NCI-H1417 treated with DMSO at 0.1 percent for 48 hours (cell line): ENCODE measurements around the gene MYRF.

Experiments
- DNase-seq: peaks from one replicate; lab custom pipeline; 2025; lab: John Stamatoyannopoulos, UW

MYRF gene

DNA sequence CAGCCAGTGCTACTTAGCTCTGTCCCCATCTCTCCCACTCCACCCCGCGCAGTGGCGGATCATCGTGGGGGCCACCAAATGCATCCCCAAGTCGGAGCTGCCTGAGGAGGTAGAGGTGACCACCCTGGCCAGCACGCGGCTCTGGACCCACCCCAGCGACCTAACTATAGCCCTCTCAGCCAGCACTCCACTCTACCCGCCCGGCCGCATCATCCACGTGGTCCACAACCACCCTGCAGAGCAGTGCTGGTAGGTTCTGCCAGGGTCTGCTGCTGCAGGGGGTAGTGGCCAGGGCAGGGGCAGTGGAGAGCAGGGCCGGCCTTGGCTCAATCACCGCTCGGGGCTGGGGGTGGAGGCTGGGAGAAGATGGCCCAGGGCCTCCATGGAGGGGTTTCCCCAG is 13.0 kb upstream of the MYRF start:
- no peak for DNase-seq

GRCh38 chr11:61739966-61740365 is 12.5 kb upstream of the MYRF start:
- DNase-seq: no peak

DNA sequence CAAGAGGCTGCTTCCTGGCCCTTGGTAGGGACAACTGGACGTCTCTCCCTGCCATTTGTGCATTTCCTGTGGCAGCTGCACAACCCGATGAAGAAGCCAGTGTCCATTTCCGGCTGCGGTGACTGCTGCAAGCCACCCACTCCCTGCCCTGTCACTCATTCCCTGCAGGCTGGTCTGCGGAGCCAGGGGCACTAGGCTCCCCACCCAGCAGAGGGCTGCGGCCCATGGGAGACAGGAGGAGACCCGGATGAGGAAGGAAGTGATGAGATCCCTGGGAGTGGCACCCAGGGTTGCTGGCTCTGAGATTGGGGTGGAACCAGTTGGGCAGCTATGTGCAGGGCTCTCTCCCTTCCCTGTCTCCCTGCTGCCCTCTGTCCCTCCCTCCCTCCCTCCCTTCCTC is 10.0 kb upstream of the MYRF start:
- DNase-seq: no peak

DNA sequence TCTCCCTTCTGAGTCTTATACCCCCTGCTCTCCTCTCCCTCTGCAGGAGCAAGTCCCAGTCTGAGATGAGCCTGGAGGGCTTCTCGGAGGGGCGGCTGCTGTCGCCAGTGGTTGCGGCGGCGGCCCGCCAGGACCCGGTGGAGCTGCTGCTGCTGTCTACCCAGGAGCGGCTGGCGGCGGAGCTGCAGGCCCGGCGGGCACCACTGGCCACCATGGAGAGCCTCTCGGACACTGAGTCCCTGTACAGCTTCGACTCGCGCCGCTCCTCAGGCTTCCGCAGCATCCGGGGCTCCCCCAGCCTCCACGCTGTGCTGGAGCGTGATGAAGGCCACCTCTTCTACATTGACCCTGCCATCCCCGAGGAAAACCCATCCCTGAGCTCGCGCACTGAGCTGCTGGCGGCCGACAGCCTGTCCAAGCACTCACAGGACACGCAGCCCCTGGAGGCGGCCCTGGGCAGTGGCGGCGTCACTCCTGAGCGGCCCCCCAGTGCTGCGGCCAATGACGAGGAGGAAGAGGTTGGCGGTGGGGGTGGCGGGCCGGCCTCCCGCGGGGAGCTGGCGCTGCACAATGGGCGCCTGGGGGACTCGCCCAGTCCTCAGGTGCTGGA is 8.8 kb upstream of the MYRF start:
- DNase-seq: no peak

GRCh38 chr11:61744181-61744580 is 8.3 kb upstream of the MYRF start:
- DNase-seq: no peak

DNA sequence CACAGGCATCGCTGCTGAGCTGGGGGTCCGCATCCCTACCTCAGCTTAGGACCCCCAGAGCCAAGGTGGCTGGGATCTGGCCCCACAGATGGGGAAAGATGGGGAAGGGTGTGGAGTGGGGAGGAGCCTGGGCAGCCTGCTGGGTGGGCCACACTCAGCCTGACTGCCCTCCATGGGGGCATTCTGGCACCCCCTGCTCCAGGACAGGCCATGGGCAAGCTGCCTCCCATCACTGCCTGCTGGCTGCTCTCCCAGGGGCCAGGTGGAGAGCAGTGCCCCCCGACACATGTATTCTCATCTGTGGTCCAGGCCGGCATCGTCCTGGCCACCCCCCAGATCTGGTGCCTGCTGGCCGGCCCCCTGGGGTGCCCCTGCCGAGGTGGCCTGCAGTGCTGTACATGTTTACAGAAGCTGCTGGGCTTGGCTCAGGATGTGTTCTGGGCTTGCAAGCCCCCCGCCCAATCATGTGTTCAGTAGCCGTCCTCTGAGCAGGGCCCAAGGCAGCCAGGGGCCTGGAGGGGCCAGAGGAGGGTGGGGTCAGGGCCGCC is 7.8 kb upstream of the MYRF start:
- no peak for DNase-seq

DNA sequence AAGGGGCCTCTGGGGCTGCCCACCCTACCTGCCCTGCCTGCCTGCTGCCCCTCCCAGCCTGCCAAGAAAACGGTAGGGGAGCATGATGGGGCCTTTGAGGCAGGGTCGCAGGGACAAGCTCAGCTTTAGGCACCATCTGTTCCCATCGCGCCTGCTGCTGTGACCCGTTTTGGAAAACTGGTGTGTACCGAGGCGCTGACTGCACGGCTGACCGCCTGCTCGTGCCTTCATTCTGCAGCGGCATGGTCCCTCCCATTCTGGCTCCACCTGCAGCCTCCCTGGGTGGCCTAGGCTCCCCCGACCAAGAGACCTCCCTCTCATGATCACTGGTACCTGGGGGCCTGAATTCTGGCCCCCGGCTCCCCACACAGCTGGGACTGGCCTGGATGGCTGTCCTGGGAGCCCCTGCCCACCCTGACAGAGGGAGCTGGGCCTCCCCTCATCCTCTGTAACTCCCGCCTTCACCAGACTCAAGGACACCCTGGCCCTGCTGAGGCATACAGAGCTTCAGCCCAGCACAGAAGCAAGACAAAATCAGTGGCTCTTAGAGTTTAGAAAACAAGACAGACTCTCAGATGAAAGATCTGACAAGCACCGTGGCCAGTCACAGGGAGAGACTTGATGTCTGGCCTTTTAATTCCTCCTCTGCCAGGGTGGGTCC is 6.5 kb upstream of the MYRF start:
- no peak for DNase-seq

- DNase-seq: no peak
These were observed 5.8 kb upstream of the MYRF start for GRCh38 chr11:61746442-61747191.

GRCh38 chr11:61747192-61747966 is 5.1 kb upstream of the MYRF start:
- DNase-seq: no peak

GRCh38 chr11:61747967-61748285 is 4.5 kb upstream of the MYRF start:
- DNase-seq: no peak

GRCh38 chr11:61749591-61750217 is 2.7 kb upstream of the MYRF start:
- DNase-seq: no peak

DNA sequence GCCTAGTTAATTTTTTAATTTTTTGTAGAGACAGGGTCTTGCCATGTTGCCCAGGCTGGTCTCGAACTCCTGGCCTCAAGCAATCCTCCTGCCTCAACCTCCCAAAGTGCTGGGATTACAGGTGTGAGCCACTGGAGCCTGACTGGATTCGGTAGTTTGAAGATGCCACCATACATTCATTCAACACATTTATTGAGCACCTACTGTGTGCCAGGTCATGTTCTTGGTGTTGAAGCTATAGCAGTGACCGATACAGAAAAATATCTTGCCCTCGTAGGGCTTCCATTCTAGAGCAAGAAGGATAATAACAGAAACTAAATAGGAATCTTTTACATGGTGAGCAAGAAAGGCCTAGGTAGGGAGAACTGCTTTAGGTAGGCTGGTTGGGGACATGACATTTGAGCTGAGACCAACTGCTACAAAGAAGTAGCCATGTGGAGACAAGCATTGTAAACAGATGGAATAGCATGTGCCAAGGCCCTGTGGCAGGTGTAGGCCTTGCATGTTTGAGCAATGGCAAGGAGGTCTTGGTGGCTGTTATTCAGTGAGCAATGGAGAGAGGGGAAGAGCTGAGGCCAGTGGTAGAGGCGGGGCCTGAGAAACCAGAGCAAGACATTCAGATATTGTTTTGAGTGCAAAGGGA is 1.7 kb upstream of the MYRF start:
- DNase-seq: no peak

- DNase-seq: no peak
These were observed 1.1 kb upstream of the MYRF start for GRCh38 chr11:61751384-61751783.

DNA sequence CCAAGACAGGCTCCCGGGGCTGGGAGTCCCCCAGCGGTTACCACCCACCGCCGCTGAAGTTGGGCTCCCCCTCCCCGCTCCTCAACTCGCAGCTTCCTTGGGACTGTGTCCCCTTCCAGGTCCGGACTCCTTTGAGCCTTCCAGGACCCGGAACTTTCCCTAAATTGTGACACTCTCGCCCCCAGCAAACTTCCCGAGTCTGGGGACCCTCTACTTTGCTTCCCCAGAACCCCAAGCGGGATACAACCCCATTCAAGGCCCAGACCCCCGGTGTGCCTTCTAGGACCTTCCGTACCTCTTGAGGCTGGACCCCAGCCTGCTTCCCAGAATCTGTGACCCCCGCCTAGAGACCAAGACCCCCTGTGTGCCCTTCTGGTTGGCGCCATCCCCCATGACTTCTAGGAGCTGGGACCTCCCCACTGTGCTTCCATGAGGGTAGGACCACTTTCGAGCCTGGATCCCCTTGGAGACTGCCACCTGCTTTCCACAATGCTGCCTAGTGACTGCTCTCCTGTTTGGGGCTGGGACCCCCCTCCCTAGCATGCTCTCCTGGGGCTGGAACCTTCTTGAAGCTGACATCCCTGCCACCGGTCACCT is 587 bp downstream of the MYRF start:
- no peak for DNase-seq

- DNase-seq: no peak
These were observed 1.2 kb downstream of the MYRF start for GRCh38 chr11:61753672-61754071.

DNA sequence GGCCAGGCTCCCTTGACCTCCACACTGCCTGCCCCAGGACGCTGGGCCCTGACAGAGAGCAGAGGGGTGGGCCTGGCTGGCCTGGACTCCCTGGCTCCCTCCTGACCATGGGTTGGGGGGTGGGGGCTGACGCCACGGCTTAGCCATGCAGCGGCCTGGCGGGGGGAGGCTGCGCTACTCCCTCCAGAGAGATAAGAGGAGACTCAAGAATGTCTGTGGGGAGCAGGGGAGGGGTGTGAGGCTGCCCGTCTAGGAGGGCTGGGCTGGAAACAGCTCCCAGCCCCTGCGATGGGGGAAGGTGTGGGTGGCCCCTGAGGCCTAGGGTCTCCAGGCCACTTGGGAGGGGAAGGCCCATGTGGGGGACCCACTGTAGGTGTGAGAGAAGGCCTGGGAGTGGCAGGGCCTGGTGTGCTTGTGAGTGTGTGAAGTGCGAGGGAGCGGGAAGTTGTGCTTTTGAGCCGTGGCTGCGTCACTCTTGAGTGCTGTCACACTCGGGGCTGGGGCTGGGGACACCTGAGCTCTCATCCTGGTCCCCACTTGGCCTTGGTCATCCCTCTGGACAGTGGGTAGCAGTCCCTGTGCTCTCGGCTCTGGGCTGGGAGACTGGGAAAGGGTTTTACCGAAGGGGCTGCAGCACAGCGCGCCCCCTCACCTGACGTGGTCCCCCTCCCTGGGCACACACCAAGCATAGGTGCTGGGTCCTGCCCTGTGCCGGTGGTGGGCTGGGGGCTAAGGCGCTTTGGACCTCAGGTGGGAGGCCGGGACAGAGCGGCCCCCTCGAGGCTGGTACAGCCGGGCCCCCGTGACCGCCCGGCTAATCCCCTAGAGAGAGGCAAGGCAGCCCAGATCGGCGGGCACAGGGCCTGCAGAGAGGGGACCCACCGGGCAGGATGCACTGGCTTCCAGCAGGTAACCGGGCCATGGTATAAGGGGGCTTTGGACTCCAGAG is 2.4 kb downstream of the MYRF start:
- DNase-seq: no peak

DNA sequence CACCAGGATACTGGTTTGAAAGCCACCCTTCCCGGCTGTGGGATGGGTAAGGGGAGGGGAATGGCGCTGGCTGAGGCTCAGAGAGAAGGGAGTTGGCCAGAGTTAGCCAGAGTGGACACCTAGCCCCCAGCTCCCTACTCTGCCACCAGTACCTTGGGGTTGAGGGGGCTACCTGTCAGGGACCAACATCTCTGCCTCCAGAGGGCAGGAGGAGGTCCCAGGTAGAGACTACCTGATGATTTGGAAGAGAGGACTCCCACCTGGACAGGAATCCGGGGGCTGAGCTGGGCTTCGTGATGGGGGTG is 3.7 kb downstream of the MYRF start:
- no peak for DNase-seq

DNA sequence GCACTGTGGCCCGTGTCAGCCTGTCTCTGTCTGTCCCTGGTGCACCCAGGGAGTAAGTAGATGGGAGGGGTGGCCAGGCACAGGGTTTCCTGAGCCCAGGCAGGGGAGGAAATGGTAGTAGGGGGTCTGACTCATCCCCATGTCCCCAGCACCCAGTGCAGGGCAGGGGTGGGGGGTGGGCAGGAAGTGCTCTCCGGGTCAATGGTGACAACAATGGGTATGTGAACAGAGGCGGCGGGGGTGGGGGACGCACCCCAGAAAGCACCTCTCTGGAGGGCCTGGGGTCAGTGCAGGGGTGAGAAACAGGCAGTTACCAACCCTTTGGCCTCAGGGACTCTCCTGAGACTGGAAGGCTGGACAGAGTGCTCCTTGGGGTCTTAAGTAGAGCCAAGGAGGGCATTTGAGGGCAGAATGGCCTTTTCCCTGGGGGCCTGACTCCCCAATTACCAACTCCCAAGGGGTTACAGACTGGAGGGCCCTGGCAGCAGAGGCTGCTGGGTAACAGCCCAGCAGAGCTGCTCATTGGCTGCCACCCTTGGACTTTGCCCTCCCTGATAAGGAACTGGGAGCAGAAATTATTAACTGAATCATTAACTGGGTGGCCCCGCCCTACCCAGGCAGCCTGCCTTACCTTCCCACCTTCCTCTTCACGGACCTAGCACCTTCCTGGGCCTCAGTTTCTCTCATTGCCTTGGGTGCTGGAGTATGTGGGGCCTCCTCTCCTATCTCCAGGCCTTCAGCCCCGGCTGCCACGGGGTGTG is 4.2 kb downstream of the MYRF start:
- DNase-seq: no peak

GRCh38 chr11:61757213-61757862 is 4.9 kb downstream of the MYRF start:
- DNase-seq: no peak
